HepG2 (cell line): ENCODE measurements around the gene MEF2D. TPM values are rescaled to one million over a fixed set of nuclear protein-coding genes. Genes with fewer than 3 reads are reported as not detected.

Experiments
- ASH2L ChIP-seq: fragments of 300-600, 200-600 bp; sonication (generic); IDR thresholded peaks from 2 replicates; pipeline ENCODE4 v1.7.0; 2017; ENCODE audit warnings: low read depth, mild to moderate bottlenecking, moderate library complexity, mixed read lengths, low read length; ENCODE audit not compliant: insufficient read length
- CREM ChIP-seq, 2 experiments: sonication (generic) in 1 of 2; formaldehyde crosslinking in 1 of 2; IDR thresholded peaks; 2 replicates each; pipeline versions ENCODE4 v1.4.0 to v1.6.1; 2016 to 2020; ENCODE audit warnings: antibody characterized with exemption in 1 of 2, mild to moderate bottlenecking in 1 of 2, missing genetic modification reagents in 1 of 2
- HNRNPH1 ChIP-seq: fragments of 200-400 bp; formaldehyde crosslinking; optimal IDR thresholded peaks from 2 replicates; pipeline ENCODE3; 2017; ENCODE audit warnings: mild to moderate bottlenecking, low read depth, low read length
- KAT7 ChIP-seq: IDR thresholded peaks from 2 replicates; pipeline ENCODE4 v1.6.1; 2018; ENCODE audit warnings: borderline replicate concordance, missing compliant biosample characterization
- KAT8 ChIP-seq: IDR thresholded peaks from 2 replicates; pipeline ENCODE4 v1.6.1; 2016; ENCODE audit warnings: missing genetic modification reagents, missing compliant biosample characterization
- KLF13 ChIP-seq: sonication (generic); formaldehyde crosslinking; IDR thresholded peaks from 2 replicates; pipeline ENCODE4 v1.4.0; 2020; ENCODE audit warnings: mild to moderate bottlenecking, missing genetic modification reagents
- PRMT3 ChIP-seq: sonication (generic); formaldehyde crosslinking; IDR thresholded peaks from 2 replicates; pipeline ENCODE4 v1.8.1; 2022; ENCODE audit warnings: low read depth, mild to moderate bottlenecking, moderate library complexity, missing genetic modification reagents, borderline replicate concordance
- PTBP1 ChIP-seq: fragments of 200-400 bp; formaldehyde crosslinking; IDR thresholded peaks from 2 replicates; pipeline ENCODE4 v1.6.1; 2018; ENCODE audit warnings: low read length, low read depth; ENCODE audit not compliant: poor library complexity, severe bottlenecking
- RCOR2 ChIP-seq: IDR thresholded peaks from 2 replicates; pipeline ENCODE4 v1.6.1; 2016; ENCODE audit warnings: missing biosample characterization, missing genetic modification reagents
- RFXANK ChIP-seq: IDR thresholded peaks from 2 replicates; pipeline ENCODE4 v1.6.1; 2016
- SIN3B ChIP-seq: fragments of 150-350 bp; IDR thresholded peaks from 2 replicates; pipeline ENCODE4 v1.6.1; 2014; ENCODE audit warnings: low read length
- SIX4 ChIP-seq: sonication (generic); formaldehyde crosslinking; IDR thresholded peaks from 2 replicates; pipeline ENCODE4 v1.4.0; 2020; ENCODE audit warnings: missing genetic modification reagents
- SNAPC5 ChIP-seq: sonication (generic); formaldehyde crosslinking; IDR thresholded peaks from 2 replicates; pipeline ENCODE4 v1.8.1; 2023; ENCODE audit warnings: mild to moderate bottlenecking, missing genetic modification reagents, borderline replicate concordance
- SRF ChIP-seq: IDR thresholded peaks from 2 replicates; pipeline ENCODE4 v1.6.1; 2011; ENCODE audit warnings: mild to moderate bottlenecking, low read depth, low read length, moderate library complexity
- ZBTB14 ChIP-seq: sonication (generic); formaldehyde crosslinking; IDR thresholded peaks from 2 replicates; pipeline ENCODE4 v1.4.0; 2020; ENCODE audit warnings: missing genetic modification reagents
- ZNF18 ChIP-seq: sonication (generic); formaldehyde crosslinking; IDR thresholded peaks from 2 replicates; pipeline ENCODE4 v1.8.0; 2022; ENCODE audit warnings: mild to moderate bottlenecking, missing genetic modification reagents; ENCODE audit not compliant: insufficient replicate concordance
- ZNF317 ChIP-seq: sonication (generic); formaldehyde crosslinking; IDR thresholded peaks from 2 replicates; pipeline ENCODE4 v1.5.0; 2020; ENCODE audit warnings: mild to moderate bottlenecking, missing genetic modification reagents
- ZNF510 ChIP-seq: sonication (generic); formaldehyde crosslinking; IDR thresholded peaks from 2 replicates; pipeline ENCODE4 v1.4.0; 2020; ENCODE audit warnings: low read depth, mild to moderate bottlenecking, missing genetic modification reagents
- ZNF724P ChIP-seq: sonication (generic); formaldehyde crosslinking; IDR thresholded peaks from 2 replicates; pipeline ENCODE4 v1.8.0; 2022; ENCODE audit warnings: missing genetic modification reagents, borderline replicate concordance
- polyA plus RNA-seq, 8 experiments: library from polyadenylated mRNA; depleted of rRNA in 3 of 8; stranded (reverse) in 7 of 8; unstranded in 1 of 8; fragments of >200 nt; fragmentation: Illumina TruSeq in 4 of 8; extraction: Trizol in 4 of 8; gene quantifications; 2 replicates each; pipeline versions ENCODE4 v1.2.1 to v1.2.3, GENCODE V29; 2011 to 2016; ENCODE audit warnings: low read depth in 4 of 8, missing spikeins in 1 of 8, mixed read lengths in 1 of 8; ENCODE audit not compliant: insufficient read depth in 1 of 8
- total RNA-seq, 5 experiments: library from RNA; depleted of rRNA; stranded (reverse); fragments of >200 nt; fragmentation: Illumina TruSeq; extraction: Trizol; gene quantifications; 2 replicates each; pipeline ENCODE4 v1.2.3, GENCODE V29; 2016; ENCODE audit warnings: low read depth in 1 of 5
- TF ChIP-seq, protein P1 (sequence below): sonication (generic); formaldehyde crosslinking; IDR thresholded peaks from 2 replicates; pipeline ENCODE4 v1.5.1; 2020; ENCODE audit warnings: missing genetic modification reagents, mild to moderate bottlenecking, borderline replicate concordance
- TF ChIP-seq, protein P2 (sequence below): sonication (generic); formaldehyde crosslinking; IDR thresholded peaks from 2 replicates; pipeline ENCODE4 v1.5.0; 2020; ENCODE audit warnings: mild to moderate bottlenecking, missing genetic modification reagents
- TF ChIP-seq, protein P3 (sequence below): IDR thresholded peaks from 2 replicates; pipeline ENCODE4 v1.6.1; 2016; ENCODE audit warnings: missing compliant biosample characterization, missing genetic modification reagents, borderline replicate concordance

Gene MEF2D
- total and polyA plus RNA-seq, 2 of the 13 experiments (the other 11 are each of a cell fraction or from before 2014, with no cell fraction given), result 1.6 to 3.9 TPM

- TF ChIP-seq, protein P1, sequence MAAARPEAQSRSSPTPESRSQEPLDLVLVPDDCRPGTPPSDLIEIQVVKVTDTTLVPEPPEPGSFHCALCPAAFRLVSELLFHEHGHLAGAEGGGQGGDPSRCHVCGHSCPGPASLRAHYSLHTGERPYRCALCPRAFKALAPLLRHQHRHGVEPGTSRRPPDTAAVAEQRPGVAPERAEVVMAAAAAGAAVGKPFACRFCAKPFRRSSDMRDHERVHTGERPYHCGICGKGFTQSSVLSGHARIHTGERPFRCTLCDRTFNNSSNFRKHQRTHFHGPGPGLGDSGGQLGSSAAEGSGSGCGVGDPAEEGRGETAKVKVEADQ (CRISPR knock-in tag), result no peak
- TF ChIP-seq RCOR2 (CRISPR knock-in tag) (no peak), SNAPC5 (CRISPR knock-in tag) (no peak), ZNF18 (CRISPR knock-in tag) (peak; percentile 65), HNRNPH1 (no peak), ASH2L (peak; percentile 36), ZNF724P (CRISPR knock-in tag) (no peak), CREM (IDR thresholded peaks at IDR 0.05) (peak; percentile 46), CREM (CRISPR knock-in tag; IDR thresholded peaks at IDR 0.05) (no peak), ZNF510 (CRISPR knock-in tag) (peak; percentile 89; the same call in 1 of the 2 replicates), KAT7 (CRISPR knock-in tag) (no peak), SIX4 (CRISPR knock-in tag) (no peak), PTBP1 (no peak), PRMT3 (CRISPR knock-in tag) (no peak; the same call in 1 of the 2 replicates), SIN3B (peak; percentile 48; the same call in 1 of the 2 replicates), SRF (peak; percentile 81), KLF13 (CRISPR knock-in tag) (no peak), ZBTB14 (CRISPR knock-in tag) (0 out of 2 replicates have a peak, but pooled peaks have one; percentile 31), RFXANK (CRISPR knock-in tag) (peak; percentile 35; the same call in 1 of the 2 replicates), ZNF317 (CRISPR knock-in tag) (0 out of 2 replicates have a peak, but pooled peaks have one; percentile 30), KAT8 (CRISPR knock-in tag) (peak; percentile 81)
- TF ChIP-seq, protein P2, sequence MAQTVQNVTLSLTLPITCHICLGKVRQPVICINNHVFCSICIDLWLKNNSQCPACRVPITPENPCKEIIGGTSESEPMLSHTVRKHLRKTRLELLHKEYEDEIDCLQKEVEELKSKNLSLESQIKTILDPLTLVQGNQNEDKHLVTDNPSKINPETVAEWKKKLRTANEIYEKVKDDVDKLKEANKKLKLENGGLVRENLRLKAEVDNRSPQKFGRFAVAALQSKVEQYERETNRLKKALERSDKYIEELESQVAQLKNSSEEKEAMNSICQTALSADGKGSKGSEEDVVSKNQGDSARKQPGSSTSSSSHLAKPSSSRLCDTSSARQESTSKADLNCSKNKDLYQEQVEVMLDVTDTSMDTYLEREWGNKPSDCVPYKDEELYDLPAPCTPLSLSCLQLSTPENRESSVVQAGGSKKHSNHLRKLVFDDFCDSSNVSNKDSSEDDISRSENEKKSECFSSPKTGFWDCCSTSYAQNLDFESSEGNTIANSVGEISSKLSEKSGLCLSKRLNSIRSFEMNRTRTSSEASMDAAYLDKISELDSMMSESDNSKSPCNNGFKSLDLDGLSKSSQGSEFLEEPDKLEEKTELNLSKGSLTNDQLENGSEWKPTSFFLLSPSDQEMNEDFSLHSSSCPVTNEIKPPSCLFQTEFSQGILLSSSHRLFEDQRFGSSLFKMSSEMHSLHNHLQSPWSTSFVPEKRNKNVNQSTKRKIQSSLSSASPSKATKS, result no peak
- TF ChIP-seq, protein P3, sequence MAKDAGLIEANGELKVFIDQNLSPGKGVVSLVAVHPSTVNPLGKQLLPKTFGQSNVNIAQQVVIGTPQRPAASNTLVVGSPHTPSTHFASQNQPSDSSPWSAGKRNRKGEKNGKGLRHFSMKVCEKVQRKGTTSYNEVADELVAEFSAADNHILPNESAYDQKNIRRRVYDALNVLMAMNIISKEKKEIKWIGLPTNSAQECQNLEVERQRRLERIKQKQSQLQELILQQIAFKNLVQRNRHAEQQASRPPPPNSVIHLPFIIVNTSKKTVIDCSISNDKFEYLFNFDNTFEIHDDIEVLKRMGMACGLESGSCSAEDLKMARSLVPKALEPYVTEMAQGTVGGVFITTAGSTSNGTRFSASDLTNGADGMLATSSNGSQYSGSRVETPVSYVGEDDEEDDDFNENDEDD (CRISPR knock-in tag), result peak; percentile 69; the same call in 1 of the 2 replicates
Measured at GRCh38 chr1:156456625-156457465, 43.7 kb downstream of the MEF2D start (continued).
